ENCODE results near the gene RGS8.

Gene RGS8

DNA sequence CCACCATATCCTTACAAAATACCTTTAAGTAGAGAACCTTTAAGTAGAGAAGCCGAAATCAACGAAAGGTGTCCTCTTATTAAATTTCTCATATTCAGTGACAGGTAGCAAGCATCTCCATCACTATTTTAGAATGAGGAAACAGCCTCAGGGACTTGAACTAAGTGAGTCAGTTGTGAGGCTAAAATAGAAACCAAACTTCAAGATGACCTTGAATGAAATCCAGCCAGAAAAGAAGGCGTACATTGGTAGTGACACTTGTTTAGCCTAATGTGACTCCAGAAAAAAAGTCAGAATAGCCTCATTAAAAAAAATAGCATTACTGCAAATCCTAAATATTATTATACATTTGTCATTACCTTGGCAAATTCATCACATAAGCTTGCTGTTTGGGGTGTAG is 20.1 kb downstream of the RGS8 start:
- no peak overlapping the region for H3K4me3 ChIP-seq (ENCODE audit: low read length)
- no peaks in the 10 kb centered on the region for H3K27me3 ChIP-seq (ENCODE audit: control insufficient read depth, insufficient read depth, low read length)
- no peak overlapping the region for H3K9ac ChIP-seq (ENCODE audit: low read length)
- no peaks in the 10 kb centered on the region for H3K4me1 ChIP-seq (ENCODE audit: control insufficient read depth, insufficient read depth, low read length)
- H3K36me3 ChIP-seq (ENCODE audit: control insufficient read depth, insufficient read depth, low read length), result no peaks in the 10 kb centered on the region
- no peaks in the 10 kb centered on the region for H3K9me3 ChIP-seq (ENCODE audit: control insufficient read depth, low read length)

DNA sequence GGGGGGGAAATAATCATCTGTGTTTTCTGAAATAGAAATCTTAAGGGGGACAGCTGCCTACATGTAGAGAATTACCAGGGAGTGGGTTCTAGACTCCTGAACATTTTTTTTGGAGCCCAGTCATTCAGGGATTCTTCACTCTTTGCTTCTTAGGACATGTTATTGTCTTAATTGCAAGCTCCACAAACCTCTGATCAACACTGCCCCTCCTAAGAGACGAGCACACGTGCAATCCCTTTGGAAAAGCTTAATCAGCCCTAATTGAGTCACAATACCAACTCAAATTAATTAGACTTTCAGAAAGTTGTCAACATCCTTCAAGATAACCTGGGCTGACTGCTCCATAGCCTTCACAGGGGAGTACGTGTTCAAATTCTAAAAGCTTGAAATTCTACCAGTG is 21.4 kb downstream of the RGS8 start:
- H3K27me3 ChIP-seq (ENCODE audit: control insufficient read depth, insufficient read depth, low read length), result no peaks in the 10 kb centered on the region
- no peak overlapping the region for H3K9ac ChIP-seq (ENCODE audit: low read length)
- H3K9me3 ChIP-seq (ENCODE audit: control insufficient read depth, low read length), result no peaks in the 10 kb centered on the region
- H3K4me1 ChIP-seq (ENCODE audit: control insufficient read depth, insufficient read depth, low read length), result no peaks in the 10 kb centered on the region
- H3K36me3 ChIP-seq (ENCODE audit: control insufficient read depth, insufficient read depth, low read length), result no peaks in the 10 kb centered on the region
- no peak overlapping the region for H3K4me3 ChIP-seq (ENCODE audit: low read length)

DNA sequence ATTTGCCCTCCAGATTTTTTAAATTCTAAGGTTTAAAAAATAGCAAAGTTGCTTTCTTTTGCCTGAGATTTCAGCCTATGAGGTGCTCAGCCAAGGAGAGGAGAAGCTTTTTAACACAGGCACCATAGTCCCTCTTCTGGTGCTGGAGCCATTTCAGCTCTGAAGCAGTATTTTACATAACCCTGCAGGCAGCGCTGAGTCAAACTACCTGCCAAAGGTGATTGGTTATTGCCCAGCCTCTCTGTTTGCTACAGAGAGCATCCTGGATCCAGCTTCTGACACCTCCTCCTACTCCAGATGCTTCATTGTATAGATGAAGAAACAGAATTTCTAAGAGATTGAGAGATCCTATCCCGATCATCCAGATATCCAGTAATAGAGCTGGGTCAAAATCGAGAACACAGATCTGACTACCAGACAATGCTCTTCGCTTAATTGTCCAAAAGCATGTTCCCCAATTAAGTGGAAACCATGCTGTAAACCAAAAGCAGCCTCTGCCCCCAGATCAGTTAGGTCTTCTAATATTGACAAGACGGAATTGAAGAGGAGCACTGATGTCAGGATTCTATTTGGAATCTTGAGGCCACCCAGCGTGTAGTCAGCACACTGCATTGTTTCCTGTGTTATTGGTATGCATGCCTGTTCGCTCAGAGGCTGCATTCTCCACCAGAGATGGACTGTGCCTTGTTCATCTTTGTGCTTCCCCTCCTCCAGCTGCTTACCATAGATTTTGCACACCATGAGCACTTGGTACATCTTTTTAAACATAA is 22.1 kb downstream of the RGS8 start:
- Histone ChIP-seq H3K9me3 (ENCODE audit: control insufficient read depth, low read length) (no peaks in the 10 kb centered on the region), H3K4me1 (ENCODE audit: control insufficient read depth, insufficient read depth, low read length) (no peaks in the 10 kb centered on the region), H3K36me3 (ENCODE audit: control insufficient read depth, insufficient read depth, low read length) (no peaks in the 10 kb centered on the region), H3K9ac (ENCODE audit: low read length) (no peak overlapping the region), H3K4me3 (ENCODE audit: low read length) (no peak overlapping the region), H3K27me3 (ENCODE audit: control insufficient read depth, insufficient read depth, low read length) (no peaks in the 10 kb centered on the region)

DNA sequence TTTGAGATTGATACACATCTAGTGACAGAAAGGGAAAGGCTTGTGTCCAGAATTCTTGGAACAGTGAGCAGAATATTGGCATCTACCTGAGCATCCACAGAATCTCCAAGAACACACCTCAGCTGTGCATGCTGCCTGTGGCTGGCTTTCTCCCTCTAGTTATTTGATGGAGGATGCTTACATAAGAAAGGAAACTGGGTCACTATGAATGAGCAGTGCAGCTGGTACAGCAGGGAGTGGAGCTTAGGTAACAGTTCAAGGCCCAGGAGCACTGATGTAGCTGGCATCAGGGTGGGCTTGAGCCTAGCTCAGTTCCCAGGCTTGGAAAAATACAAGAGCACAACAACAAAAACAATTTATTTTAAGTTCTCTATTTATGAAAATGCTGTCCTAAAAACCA is 26.3 kb downstream of the RGS8 start:
- Histone ChIP-seq H3K4me3 (ENCODE audit: low read length) (no peak overlapping the region), H3K9ac (ENCODE audit: low read length) (no peak overlapping the region), H3K4me1 (ENCODE audit: control insufficient read depth, insufficient read depth, low read length) (no peaks in the 10 kb centered on the region), H3K27me3 (ENCODE audit: control insufficient read depth, insufficient read depth, low read length) (no peaks in the 10 kb centered on the region), H3K36me3 (ENCODE audit: control insufficient read depth, insufficient read depth, low read length) (no peaks in the 10 kb centered on the region), H3K9me3 (ENCODE audit: control insufficient read depth, low read length) (no peaks in the 10 kb centered on the region)

DNA sequence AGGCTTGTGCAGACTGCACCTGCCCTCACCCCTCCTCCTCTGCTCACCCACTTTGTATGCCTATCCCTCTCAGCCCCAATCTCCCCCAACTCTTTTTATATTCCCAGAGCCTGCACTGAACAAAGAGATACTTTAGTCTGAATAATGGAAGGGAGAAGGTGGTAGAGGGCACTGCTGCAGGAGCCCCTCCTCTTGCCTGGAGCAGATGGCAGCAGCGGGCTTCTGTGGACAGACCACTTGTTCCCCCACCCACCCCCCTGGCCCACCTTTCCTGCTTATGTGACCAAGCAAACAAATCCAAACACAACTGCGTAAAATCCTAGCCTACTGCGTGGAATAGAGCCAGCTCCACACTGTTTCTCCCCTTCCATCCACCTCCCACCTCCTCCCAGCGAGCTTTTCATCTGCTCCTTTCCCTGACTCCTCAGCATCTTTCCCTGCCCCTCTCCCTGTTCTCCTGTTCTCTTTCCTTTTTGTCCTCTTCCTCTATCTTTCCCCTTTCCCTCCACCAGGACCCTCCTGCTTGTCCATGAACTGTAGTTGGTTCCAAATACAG is 27.5 kb downstream of the RGS8 start:
- no peaks in the 10 kb centered on the region for H3K4me1 ChIP-seq (ENCODE audit: control insufficient read depth, insufficient read depth, low read length)
- H3K9me3 ChIP-seq (ENCODE audit: control insufficient read depth, low read length), result no peaks in the 10 kb centered on the region

DNA sequence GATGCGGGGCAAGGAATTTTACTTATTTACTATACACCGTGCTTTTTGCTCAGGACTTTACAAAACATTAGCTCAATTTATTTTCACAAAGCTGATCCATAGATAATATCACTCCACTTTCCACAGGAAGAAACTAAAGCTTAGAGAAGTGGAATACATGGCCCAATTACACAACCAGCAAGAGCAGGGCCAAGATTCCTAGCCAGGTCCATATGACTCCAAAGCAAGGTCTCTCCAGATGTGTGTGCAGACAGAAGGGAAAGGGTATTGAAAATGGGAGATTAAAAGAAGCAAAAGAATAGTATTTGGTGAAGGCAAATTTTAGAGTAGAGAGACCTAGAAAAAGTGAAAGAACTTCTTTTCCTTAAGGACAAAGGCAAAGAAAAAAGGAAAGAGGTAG is 30.4 kb downstream of the RGS8 start:
- no peaks in the 10 kb centered on the region for H3K36me3 ChIP-seq (ENCODE audit: control insufficient read depth, insufficient read depth, low read length)
- H3K4me1 ChIP-seq (ENCODE audit: control insufficient read depth, insufficient read depth, low read length), result no peaks in the 10 kb centered on the region
- H3K9me3 ChIP-seq (ENCODE audit: control insufficient read depth, low read length), result no peaks in the 10 kb centered on the region
- H3K9ac ChIP-seq (ENCODE audit: low read length), result no peak overlapping the region
- H3K27me3 ChIP-seq (ENCODE audit: control insufficient read depth, insufficient read depth, low read length), result no peaks in the 10 kb centered on the region
- H3K4me3 ChIP-seq (ENCODE audit: low read length), result no peak overlapping the region

More for the DNA sequence above, 27.5 kb downstream of the RGS8 start:
- no peak overlapping the region for H3K9ac ChIP-seq (ENCODE audit: low read length)
- no peak overlapping the region for H3K4me3 ChIP-seq (ENCODE audit: low read length)
- no peaks in the 10 kb centered on the region for H3K27me3 ChIP-seq (ENCODE audit: control insufficient read depth, insufficient read depth, low read length)
- no peaks in the 10 kb centered on the region for H3K36me3 ChIP-seq (ENCODE audit: control insufficient read depth, insufficient read depth, low read length)

DNA sequence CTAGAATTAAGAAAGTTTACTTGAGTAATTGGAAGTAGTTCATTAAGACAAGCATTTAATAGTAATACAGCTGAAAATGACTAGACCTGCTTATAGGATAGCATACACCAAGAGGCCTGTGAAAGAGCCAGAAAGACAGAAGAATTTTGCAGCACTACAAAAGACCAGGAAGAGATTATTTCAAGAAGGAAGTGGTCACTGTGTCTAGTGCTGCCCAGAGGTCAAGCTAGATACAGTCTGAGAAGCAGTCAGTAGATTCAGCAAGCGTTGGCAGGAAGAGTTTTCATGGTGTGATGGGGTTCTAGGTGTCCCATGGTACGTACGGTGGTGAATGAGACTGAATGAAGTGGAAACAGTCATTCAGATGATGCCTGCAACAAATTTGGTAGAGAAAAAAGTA is 31.5 kb downstream of the RGS8 start:
- Histone ChIP-seq H3K4me3 (ENCODE audit: low read length) (no peak overlapping the region), H3K36me3 (ENCODE audit: control insufficient read depth, insufficient read depth, low read length) (no peaks in the 10 kb centered on the region), H3K9me3 (ENCODE audit: control insufficient read depth, low read length) (no peaks in the 10 kb centered on the region), H3K9ac (ENCODE audit: low read length) (no peak overlapping the region), H3K4me1 (ENCODE audit: control insufficient read depth, insufficient read depth, low read length) (no peaks in the 10 kb centered on the region), H3K27me3 (ENCODE audit: control insufficient read depth, insufficient read depth, low read length) (no peaks in the 10 kb centered on the region)

DNA sequence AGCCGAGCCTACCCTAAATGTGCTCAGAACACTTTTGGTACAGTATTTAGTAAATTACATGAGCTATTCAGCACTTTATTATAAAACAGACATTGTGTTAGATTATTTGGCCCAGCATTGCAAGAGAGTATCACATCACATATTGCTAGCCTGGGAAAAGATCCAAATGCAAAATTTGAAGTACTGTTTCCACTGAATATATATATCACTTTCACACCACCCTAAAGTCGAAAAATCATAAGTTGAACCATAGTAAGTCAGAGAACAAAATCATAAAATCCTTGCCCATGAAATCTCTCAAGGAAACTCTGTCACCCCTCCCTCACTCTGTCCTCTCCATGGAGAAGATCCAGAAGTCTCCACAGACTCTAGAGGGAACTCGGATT is 33.1 kb downstream of the RGS8 start:
- H3K27me3 ChIP-seq (ENCODE audit: control insufficient read depth, insufficient read depth, low read length), result no peaks in the 10 kb centered on the region

DNA sequence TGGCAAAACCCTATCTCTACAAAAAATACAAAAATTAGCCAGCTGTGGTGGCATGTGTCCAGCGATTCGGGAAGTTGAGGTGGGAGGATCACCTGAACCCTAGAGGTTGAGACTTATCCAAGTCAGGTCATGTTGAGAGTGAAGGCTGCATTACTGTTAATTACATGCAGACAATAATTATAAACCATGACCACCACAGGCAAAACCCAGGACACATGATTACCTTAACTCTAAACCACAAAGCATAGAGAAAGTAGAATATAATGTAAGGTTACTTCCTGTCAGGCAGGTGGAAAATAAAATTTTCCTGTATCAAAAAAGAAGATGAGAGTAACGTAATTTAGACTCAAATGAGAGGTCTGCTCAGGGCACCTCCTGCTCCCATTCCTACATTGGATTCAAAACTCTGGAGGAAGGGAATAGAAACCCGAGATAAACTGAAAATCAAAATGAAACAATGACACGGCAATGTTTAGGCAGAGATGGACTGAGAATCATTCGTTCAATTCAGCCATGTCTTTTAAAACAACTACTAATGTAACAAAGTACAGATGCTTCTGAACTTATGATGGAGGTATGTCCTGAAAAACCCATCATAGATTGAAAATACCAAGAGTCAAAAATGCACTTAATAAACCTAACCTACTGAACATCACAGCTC is 33.6 kb downstream of the RGS8 start:
- Histone ChIP-seq H3K4me1 (ENCODE audit: control insufficient read depth, insufficient read depth, low read length) (no peaks in the 10 kb centered on the region), H3K36me3 (ENCODE audit: control insufficient read depth, insufficient read depth, low read length) (no peaks in the 10 kb centered on the region), H3K27me3 (ENCODE audit: control insufficient read depth, insufficient read depth, low read length) (no peaks in the 10 kb centered on the region), H3K9me3 (ENCODE audit: control insufficient read depth, low read length) (no peaks in the 10 kb centered on the region), H3K9ac (ENCODE audit: low read length) (no peak overlapping the region), H3K4me3 (ENCODE audit: low read length) (no peak overlapping the region)

More for the DNA sequence above, 33.1 kb downstream of the RGS8 start:
- no peaks in the 10 kb centered on the region for H3K4me1 ChIP-seq (ENCODE audit: control insufficient read depth, insufficient read depth, low read length)
- H3K4me3 ChIP-seq (ENCODE audit: low read length), result no peak overlapping the region
- H3K9me3 ChIP-seq (ENCODE audit: control insufficient read depth, low read length), result no peaks in the 10 kb centered on the region
- H3K36me3 ChIP-seq (ENCODE audit: control insufficient read depth, insufficient read depth, low read length), result no peaks in the 10 kb centered on the region
- H3K9ac ChIP-seq (ENCODE audit: low read length), result no peak overlapping the region

DNA sequence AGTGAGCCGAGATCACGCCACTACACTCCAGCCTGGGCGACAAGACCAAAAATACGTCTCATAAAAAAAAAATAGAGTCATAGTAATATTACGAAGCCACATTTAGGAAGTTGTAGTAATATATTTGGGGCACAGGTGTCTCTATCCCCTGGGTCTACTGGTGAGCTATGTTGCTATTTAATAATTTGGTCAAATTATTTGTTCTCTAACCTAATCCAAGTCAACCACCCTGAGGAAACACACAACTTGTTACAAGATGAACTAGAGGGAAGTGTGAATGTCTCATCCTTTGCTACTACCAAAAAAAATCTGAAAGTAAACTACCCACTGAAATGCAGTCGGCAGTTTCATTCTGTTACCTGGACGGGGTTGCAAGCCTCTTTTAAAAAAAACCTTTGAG is 35.3 kb downstream of the RGS8 start:
- peaks cover 6% of the 10 kb centered on the region for H3K4me1 ChIP-seq (ENCODE audit: control insufficient read depth, insufficient read depth, low read length)

DNA sequence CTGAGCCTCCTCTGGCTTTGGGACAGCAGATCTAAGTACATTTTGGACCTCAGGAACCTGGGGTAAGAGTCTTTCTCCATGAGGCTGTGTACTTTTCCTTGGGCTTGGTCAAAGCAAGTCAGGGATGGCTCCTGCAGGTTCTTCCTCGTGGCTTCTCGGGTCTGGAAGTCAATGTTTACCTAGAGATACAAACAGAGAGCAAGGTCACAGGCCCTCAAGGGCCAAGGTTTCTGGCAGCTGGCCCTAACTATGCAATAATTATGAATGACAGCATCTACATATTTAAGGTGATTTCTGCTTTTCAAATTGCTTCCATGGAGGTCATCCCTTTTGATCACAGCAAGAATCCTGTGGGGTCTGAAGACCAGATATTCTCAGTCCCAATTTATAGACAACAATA is 37.6 kb downstream of the RGS8 start:
- H3K9me3 ChIP-seq (ENCODE audit: control insufficient read depth, low read length), result no peaks in the 10 kb centered on the region
- H3K4me3 ChIP-seq (ENCODE audit: low read length), result no peak overlapping the region

More for the DNA sequence above, 35.3 kb downstream of the RGS8 start:
- no peaks in the 10 kb centered on the region for H3K36me3 ChIP-seq (ENCODE audit: control insufficient read depth, insufficient read depth, low read length)
- no peak overlapping the region for H3K4me3 ChIP-seq (ENCODE audit: low read length)
- H3K9me3 ChIP-seq (ENCODE audit: control insufficient read depth, low read length), result no peaks in the 10 kb centered on the region
- no peaks in the 10 kb centered on the region for H3K27me3 ChIP-seq (ENCODE audit: control insufficient read depth, insufficient read depth, low read length)
- H3K9ac ChIP-seq (ENCODE audit: low read length), result no peak overlapping the region

DNA sequence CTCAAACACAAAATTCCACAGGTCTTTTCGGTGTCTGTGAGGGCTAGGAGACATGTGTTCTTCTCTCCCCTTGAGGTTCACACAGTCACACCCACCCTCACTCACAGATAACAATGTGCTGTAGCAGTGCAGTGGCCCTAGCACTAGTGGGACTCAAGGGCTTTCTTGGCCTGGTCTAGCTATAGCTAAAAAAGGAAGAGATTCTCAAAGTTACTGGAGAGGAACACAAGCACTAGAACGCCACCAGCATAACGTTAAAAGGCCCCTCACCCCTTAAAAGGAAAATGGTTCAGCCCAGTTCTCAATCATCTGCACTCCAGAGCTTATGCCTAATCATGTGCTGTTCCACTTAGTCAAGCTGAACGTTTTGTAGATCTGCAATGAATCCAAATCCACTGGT is 39.5 kb downstream of the RGS8 start:
- no peaks in the 10 kb centered on the region for H3K27me3 ChIP-seq (ENCODE audit: control insufficient read depth, insufficient read depth, low read length)
- no peaks in the 10 kb centered on the region for H3K9me3 ChIP-seq (ENCODE audit: control insufficient read depth, low read length)
- H3K9ac ChIP-seq (ENCODE audit: low read length), result no peak overlapping the region
- H3K36me3 ChIP-seq (ENCODE audit: control insufficient read depth, insufficient read depth, low read length), result no peaks in the 10 kb centered on the region
- H3K4me1 ChIP-seq (ENCODE audit: control insufficient read depth, insufficient read depth, low read length), result peaks cover 6% of the 10 kb centered on the region
- H3K4me3 ChIP-seq (ENCODE audit: low read length), result no peak overlapping the region

More for the DNA sequence above, 37.6 kb downstream of the RGS8 start:
- Histone ChIP-seq H3K4me1 (ENCODE audit: control insufficient read depth, insufficient read depth, low read length) (peaks cover 6% of the 10 kb centered on the region), H3K9ac (ENCODE audit: low read length) (no peak overlapping the region), H3K36me3 (ENCODE audit: control insufficient read depth, insufficient read depth, low read length) (no peaks in the 10 kb centered on the region), H3K27me3 (ENCODE audit: control insufficient read depth, insufficient read depth, low read length) (no peaks in the 10 kb centered on the region)

Data from mucosa of stomach (tissue), 1 donor.